Liver (tissue), 9 donors: ENCODE data around the gene LAMB3. TPM values are rescaled to one million over a fixed set of nuclear protein-coding genes. Genes with fewer than 3 reads are reported as not detected.

Source experiments
- DNase-seq: peaks from one replicate; pipeline ENCODE4 v3.0.0-alpha.2; 2017; ENCODE audit warnings: low spot score
- H3K27ac ChIP-seq, 2 donors: one replicate each; pipeline ENCODE4 v1.7.0; 2013; ENCODE audit warnings: inconsistent platforms in 2 of 2, low read length in 2 of 2, control low read depth in 1 of 2, low read depth in 1 of 2, mild to moderate bottlenecking in 1 of 2
- H3K27me3 ChIP-seq, 4 donors: one replicate each; pipeline versions ENCODE4 v1.6.1 to v1.7.0; 2013; ENCODE audit warnings: low read length in 3 of 4, inconsistent platforms in 1 of 4, mild to moderate bottlenecking in 1 of 4, moderate library complexity in 1 of 4; ENCODE audit not compliant: control insufficient read depth in 4 of 4, insufficient read depth in 4 of 4
- H3K36me3 ChIP-seq, 4 donors: one replicate each; pipeline versions ENCODE4 v1.6.1 to v1.7.0; 2013; ENCODE audit warnings: low read length in 3 of 4, mild to moderate bottlenecking in 3 of 4, low read depth in 1 of 4, moderate library complexity in 1 of 4; ENCODE audit not compliant: control insufficient read depth in 4 of 4, insufficient read depth in 3 of 4
- H3K4me1 ChIP-seq, 4 donors: one replicate each; pipeline versions ENCODE4 v1.6.1 to v1.7.0; 2013; ENCODE audit warnings: low read length in 3 of 4, mild to moderate bottlenecking in 3 of 4, moderate library complexity in 1 of 4; ENCODE audit not compliant: control insufficient read depth in 4 of 4, insufficient read depth in 4 of 4
- H3K4me3 ChIP-seq, 3 donors: one replicate each; pipeline versions ENCODE4 v1.6.1 to v1.7.0; 2013; ENCODE audit warnings: low read length in 3 of 3, control low read depth in 1 of 3, low read depth in 1 of 3, mild to moderate bottlenecking in 1 of 3
- H3K9ac ChIP-seq, 2 donors: one replicate each; pipeline ENCODE4 v1.7.0; 2013; ENCODE audit warnings: low read length in 2 of 2, mild to moderate bottlenecking in 2 of 2, moderate library complexity in 2 of 2, control low read depth in 1 of 2, low read depth in 1 of 2
- H3K9me3 ChIP-seq, 4 donors: one replicate each; pipeline versions ENCODE4 v1.6.1 to v1.7.0; 2013; ENCODE audit warnings: low read length in 3 of 4; ENCODE audit not compliant: control insufficient read depth in 4 of 4
- ATF3 ChIP-seq: IDR thresholded peaks from 2 replicates; pipeline ENCODE4 v1.6.1; 2016; ENCODE audit warnings: antibody characterized with exemption
- CTCF ChIP-seq: fragments of 150-350 bp; IDR thresholded peaks from 2 replicates; pipeline ENCODE4 v1.5.1; 2017; ENCODE audit warnings: improper control_type of control experiment, low read depth, low read length; ENCODE audit not compliant: missing input control
- EGR1 ChIP-seq, 2 donors: IDR thresholded peaks; 2 replicates each; pipeline ENCODE4 v1.6.1; 2016 to 2018; ENCODE audit warnings: antibody characterized with exemption in 2 of 2, low read depth in 2 of 2
- FOXA1 ChIP-seq: IDR thresholded peaks from 2 replicates; pipeline ENCODE4 v1.6.1; 2016; ENCODE audit warnings: antibody characterized with exemption
- FOXA2 ChIP-seq: IDR thresholded peaks from 2 replicates; pipeline ENCODE4 v1.6.1; 2016; ENCODE audit warnings: antibody characterized with exemption
- GABPA ChIP-seq, 2 donors: IDR thresholded peaks in 1 of 2; conservative IDR thresholded peaks in 1 of 2; 2 replicates each; pipeline ENCODE4 v1.6.1; 2016; ENCODE audit warnings: antibody characterized with exemption in 2 of 2, mild to moderate bottlenecking in 1 of 2, moderate library complexity in 1 of 2
- HNF4A ChIP-seq, 2 donors: conservative IDR thresholded peaks; 2 replicates each; pipeline ENCODE4 v1.6.1; 2016; ENCODE audit warnings: antibody characterized with exemption in 2 of 2, mild to moderate bottlenecking in 2 of 2
- HNF4G ChIP-seq: IDR thresholded peaks from 2 replicates; pipeline ENCODE4 v1.6.1; 2016; ENCODE audit warnings: antibody characterized with exemption
- JUND ChIP-seq, 2 donors: IDR thresholded peaks; 2 replicates each; pipeline ENCODE4 v1.6.1; 2016; ENCODE audit warnings: antibody characterized with exemption in 2 of 2
- MAX ChIP-seq: IDR thresholded peaks from 2 replicates; pipeline ENCODE4 v1.6.1; 2016; ENCODE audit warnings: antibody characterized with exemption
- NR2F2 ChIP-seq: IDR thresholded peaks from 2 replicates; pipeline ENCODE4 v1.6.1; 2016; ENCODE audit warnings: antibody characterized with exemption
- RAD21 ChIP-seq, 2 donors: IDR thresholded peaks; 2 replicates each; pipeline ENCODE4 v1.6.1; 2016; ENCODE audit warnings: antibody characterized with exemption in 2 of 2, mild to moderate bottlenecking in 2 of 2
- REST ChIP-seq: IDR thresholded peaks from 2 replicates; pipeline ENCODE4 v1.6.1; 2016; ENCODE audit warnings: antibody characterized with exemption, mild to moderate bottlenecking
- RXRA ChIP-seq, 2 donors: IDR thresholded peaks; 2 replicates each; pipeline ENCODE4 v1.6.1; 2017 to 2018; ENCODE audit warnings: antibody characterized with exemption in 2 of 2, mild to moderate bottlenecking in 1 of 2
- SP1 ChIP-seq: IDR thresholded peaks from 2 replicates; pipeline ENCODE4 v1.6.1; 2018; ENCODE audit warnings: antibody characterized with exemption, mild to moderate bottlenecking
- TAF1 ChIP-seq: conservative IDR thresholded peaks from 2 replicates; pipeline ENCODE4 v1.6.1; 2016; ENCODE audit warnings: antibody characterized with exemption, mild to moderate bottlenecking
- YY1 ChIP-seq: IDR thresholded peaks from 2 replicates; pipeline ENCODE4 v1.6.1; 2016; ENCODE audit warnings: antibody characterized with exemption, mild to moderate bottlenecking
- ZBTB33 ChIP-seq: IDR thresholded peaks from 2 replicates; pipeline ENCODE4 v1.6.1; 2016; ENCODE audit warnings: antibody characterized with exemption
- WGBS: extraction: QIAGEN DNeasy Blood & Tissue Kit; methylation state at CpG from one replicate; pipeline ENCODE4 v1.1.7; 2013; 5-methylcytosine and 5-hydroxymethylcytosine counted together
- polyA plus RNA-seq, 2 donors: library from polyadenylated mRNA; stranded (reverse) in 1 of 2; unstranded in 1 of 2; fragments of 200-250 nt in 1 of 2; fragments of >200 nt in 1 of 2; fragmentation: Nextera tagmentation in 1 of 2; extraction: Ambion mirVana in 1 of 2; gene quantifications; one replicate each; pipeline versions ENCODE4 v1.2.1 to v1.2.3, GENCODE V29; 2013 to 2015
- total RNA-seq, 2 donors: library from RNA; depleted of rRNA; stranded (reverse); fragments of >200 nt; gene quantifications; one replicate each; pipeline ENCODE4 v1.2.3, GENCODE V29; 2014
- donor health status: healthy.
- donor health status: healthy.
- donor health status: healthy.
- donor health status: healthy.
- donor health status: healthy.

The LAMB3 gene
- total and polyA plus RNA-seq, 4 donors: 1.3 to 9.1 (median 5.6) TPM

DNA sequence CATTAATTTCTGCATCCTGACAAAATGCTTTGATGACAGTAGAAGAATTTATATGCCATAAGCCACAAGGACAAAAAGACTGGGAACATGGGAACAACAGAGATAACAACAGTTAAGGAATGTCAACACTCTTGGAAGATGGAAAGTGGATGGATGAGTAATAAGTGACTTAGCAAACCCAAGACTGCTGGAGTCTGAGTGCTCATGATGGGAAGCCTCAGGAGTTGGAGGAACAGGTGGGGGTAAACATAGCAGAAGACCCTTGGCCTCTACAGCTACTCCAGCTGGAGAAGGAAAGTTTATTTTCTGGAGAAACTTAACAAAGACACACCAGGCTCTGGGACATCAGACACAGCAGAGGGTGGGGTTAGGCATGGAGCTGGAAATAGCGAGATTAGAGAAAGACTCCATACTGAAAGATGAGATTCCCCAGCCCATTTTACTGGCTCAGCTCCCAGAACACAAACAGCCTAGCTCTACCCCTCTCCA lies 36.6 kb upstream of the LAMB3 start:
- no peaks in the 10 kb centered on the region for H3K36me3 ChIP-seq
- no peaks in the 10 kb centered on the region for H3K9me3 ChIP-seq
- WGBS: 82% methylated on average over 1 of the region's 1 CpG
- no peak overlapping the region for H3K9ac ChIP-seq
- TF ChIP-seq YY1 (no peak), NR2F2 (peak; percentile 42)
- H3K27me3 ChIP-seq: no peaks in the 10 kb centered on the region
- H3K4me1 ChIP-seq: peaks cover 0 to 4% (median 0%) of the 10 kb centered on the region in 4 donors
- no peak for DNase-seq
- H3K27ac ChIP-seq: no peak overlapping the region
- H3K4me3 ChIP-seq: no peak overlapping the region

DNA sequence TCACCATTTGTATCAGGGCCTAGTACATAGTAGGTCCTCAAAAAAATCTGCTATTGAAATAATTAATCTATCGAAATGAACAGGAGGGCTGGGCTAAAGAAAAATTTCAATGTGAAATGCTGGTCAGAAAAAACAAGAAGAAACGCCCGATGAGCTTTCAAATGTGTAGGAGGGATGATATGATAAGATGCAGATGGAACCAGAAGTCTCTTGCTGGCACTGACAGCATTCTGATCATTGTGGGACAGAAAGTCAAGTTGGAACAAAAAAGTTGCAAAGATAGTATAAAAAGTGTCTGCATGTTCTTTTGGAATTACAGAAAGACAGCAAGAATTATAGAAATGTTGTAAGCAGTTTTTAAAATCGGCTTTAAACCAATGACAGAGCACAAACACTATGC lies 34.1 kb upstream of the LAMB3 start:
- Histone ChIP-seq H3K27ac (no peak overlapping the region), H3K4me3 (no peak overlapping the region), H3K9ac (no peak overlapping the region), H3K9me3 (no peaks in the 10 kb centered on the region), H3K36me3 (no peaks in the 10 kb centered on the region), H3K4me1 (no peaks in the 10 kb centered on the region), H3K27me3 (no peaks in the 10 kb centered on the region)
- TF ChIP-seq FOXA2 (no peak), GABPA (IDR thresholded peaks at IDR 0.05 in 1 of 2, conservative IDR thresholded peaks at IDR 0.05 in 1 of 2) (no peak), NR2F2 (no peak), HNF4G (no peak), RXRA (IDR thresholded peaks at IDR 0.05) (no peak)
- no peak for DNase-seq
- 81% methylated on average over 4 of the region's 4 CpGs for WGBS

DNA sequence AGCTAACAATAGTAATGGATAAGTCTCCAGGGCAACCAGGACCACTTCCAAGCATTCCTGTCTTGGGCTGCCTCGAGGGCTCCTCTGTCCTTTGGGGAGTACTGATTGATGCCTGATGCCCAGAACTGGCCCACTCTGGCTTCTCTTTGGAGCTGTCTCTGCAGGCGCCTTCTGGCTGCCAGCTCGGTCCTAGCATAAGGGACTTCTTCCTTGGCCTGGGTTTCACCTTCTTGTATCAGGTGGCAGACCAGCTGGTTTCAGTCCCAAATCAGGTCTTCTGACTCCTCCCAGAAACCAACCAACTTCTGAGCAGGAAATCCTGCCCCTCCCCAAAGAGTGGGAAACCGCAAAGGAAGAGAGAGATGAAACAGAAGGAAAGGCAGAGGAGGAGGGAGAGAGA lies 33.6 kb upstream of the LAMB3 start:
- Histone ChIP-seq H3K27me3 (no peaks in the 10 kb centered on the region), H3K9ac (no peak overlapping the region), H3K27ac (no peak overlapping the region), H3K36me3 (no peaks in the 10 kb centered on the region), H3K9me3 (no peaks in the 10 kb centered on the region), H3K4me1 (no peaks in the 10 kb centered on the region), H3K4me3 (no peak overlapping the region)
- WGBS: 87% methylated on average over 4 of the region's 4 CpGs
- no peak for DNase-seq
- TF ChIP-seq ZBTB33 (no peak), ATF3 (no peak), FOXA2 (no peak), MAX (no peak), EGR1 (IDR thresholded peaks at IDR 0.05; ENCODE audit: low read depth in 2 of 2) (no peak), GABPA (IDR thresholded peaks at IDR 0.05 in 1 of 2, conservative IDR thresholded peaks at IDR 0.05 in 1 of 2) (no peak), RXRA (IDR thresholded peaks at IDR 0.05) (no peak), REST (no peak), HNF4A (conservative IDR thresholded peaks at IDR 0.05) (no peak), JUND (IDR thresholded peaks at IDR 0.05) (no peak), YY1 (no peak), TAF1 (no peak), CTCF (no peak), HNF4G (no peak), FOXA1 (no peak), NR2F2 (no peak), RAD21 (IDR thresholded peaks at IDR 0.05) (no peak), SP1 (no peak)
